HG03469 (cell line): ENCODE results near the gene LAMB3.
A peak's percentile ranks its signal among the peaks of the same experiment; 100 is the strongest.

Experiments
- ATAC-seq: cut with Tn5 transposase; IDR thresholded peaks from one replicate; pipeline ENCODE4 v1.9.1; 2021; ENCODE audit warnings: mild to moderate bottlenecking, moderate library complexity, moderate number of reproducible peaks; ENCODE audit not compliant: unreplicated experiment

Gene LAMB3

GRCh38 chr1:209619696-209620486 is 32.3 kb downstream of the LAMB3 start:
- ATAC-seq = no peak

GRCh38 chr1:209618756-209619420 is 33.3 kb downstream of the LAMB3 start:
- ATAC-seq = no peak

DNA sequence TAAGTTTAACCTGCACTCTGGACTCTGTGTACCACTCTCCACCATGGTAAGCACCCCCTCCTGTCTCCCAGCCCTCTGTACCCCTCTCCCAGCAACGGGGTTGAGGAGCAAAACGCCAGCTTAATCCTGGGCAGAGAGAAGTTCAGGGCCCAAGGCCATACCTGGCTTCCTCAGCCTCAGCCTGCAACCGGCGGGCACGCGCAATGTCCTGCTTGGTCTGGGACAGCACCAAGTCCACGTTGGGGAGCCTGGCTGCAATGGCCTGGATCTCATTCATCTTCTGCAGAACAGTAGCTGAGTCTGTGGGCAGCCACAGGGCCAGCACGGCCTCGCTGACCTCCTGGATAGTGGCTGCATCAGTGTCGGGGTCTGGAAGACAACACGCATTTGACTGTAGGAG is 33.9 kb downstream of the LAMB3 start:
- no peak for ATAC-seq

- no peak for ATAC-seq
Observed at GRCh38 chr1:209617755-209618154, 34.5 kb downstream of the LAMB3 start.

DNA sequence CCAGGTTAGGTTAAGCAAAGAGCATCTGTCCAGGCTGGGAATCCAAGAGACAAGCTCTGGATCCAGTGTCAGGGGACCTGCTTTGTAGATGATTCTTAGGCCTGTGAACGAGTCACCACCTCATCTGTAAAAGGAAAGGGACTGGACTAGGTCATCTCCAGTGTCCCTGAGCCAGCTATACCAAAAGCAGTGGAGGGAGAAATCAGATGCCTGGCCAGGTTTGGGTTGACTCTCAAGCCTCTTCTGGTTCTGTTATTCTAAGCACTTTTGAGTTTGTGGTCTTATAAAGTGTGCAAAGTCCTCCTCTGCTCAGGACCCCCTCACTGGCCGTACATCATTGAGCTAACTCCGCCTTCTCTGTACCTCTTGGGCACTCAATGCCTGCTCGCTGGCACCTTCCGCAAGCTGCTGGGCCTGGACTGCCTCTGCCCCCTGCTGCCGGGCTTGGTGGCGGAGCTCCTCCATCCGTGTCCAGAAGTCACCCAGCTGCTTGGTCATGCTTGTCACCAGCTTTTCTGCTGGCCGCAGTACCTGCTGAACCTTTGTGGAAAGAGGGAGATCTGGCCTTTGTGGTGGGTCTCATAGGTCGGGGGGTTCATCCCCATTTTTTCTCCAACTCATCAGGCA is 35.1 kb downstream of the LAMB3 start:
- no peak for ATAC-seq

- no peak for ATAC-seq
Observed at GRCh38 chr1:209616366-209617046, 35.7 kb downstream of the LAMB3 start.

DNA sequence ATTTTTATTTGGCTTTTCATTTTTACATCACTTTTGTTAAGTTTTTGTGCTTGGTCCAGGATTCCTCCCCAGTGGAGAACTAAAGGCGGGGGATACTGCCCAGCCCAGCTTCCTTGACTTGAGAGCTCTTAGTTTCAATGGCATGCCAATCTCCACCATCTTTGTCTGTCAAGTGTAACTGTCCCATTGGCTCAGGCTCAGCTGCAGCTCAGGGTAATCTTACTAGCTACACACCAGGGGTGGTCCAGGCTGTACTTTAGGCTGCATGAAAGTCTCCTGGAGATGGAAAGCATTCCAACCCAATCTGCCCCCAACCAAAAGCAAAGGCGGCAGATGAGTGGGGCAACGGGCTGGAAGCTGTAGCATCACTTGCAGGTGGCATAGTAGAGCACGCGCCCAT is 37.3 kb downstream of the LAMB3 start:
- ATAC-seq = no peak

GRCh38 chr1:209614151-209614420 is 38.1 kb downstream of the LAMB3 start:
- ATAC-seq = no peak

DNA sequence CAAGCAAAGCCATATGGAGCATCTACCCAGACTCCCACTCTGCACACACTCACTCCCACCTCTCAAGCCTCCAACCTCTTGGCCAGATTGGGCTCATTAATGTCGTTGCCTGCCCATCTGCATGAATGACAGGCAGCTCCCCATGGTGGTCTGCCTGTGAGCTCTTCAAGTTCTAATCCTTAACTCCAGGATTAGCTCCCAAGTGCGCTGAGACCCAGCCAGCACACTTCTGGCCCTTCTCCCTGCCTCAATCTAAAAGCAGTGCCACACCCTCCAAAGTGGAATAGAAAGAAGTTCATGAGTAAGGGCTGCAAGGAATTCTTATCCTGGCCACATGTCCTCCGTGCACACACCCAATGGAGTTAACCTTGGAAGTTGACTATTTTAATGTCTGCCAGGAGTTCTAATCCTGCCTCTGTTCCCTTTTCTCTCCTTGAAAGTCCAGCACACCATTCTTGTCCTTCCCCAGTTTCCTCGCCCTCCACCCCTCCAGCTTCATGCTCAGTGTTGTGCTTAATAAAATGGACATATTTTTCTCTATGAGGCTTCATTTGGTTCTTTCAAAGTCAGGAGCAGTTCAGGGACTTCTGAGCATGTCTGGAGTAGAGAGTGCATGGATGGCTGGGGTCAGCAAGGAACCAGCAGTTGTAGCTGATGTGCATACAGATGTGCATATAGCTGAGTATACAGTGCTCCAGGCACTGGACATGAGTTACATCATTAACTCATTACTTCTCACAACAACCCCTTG is 38.6 kb downstream of the LAMB3 start:
- ATAC-seq = no peak

- ATAC-seq = no peak
Observed at GRCh38 chr1:209612646-209613399, 39.4 kb downstream of the LAMB3 start.

DNA sequence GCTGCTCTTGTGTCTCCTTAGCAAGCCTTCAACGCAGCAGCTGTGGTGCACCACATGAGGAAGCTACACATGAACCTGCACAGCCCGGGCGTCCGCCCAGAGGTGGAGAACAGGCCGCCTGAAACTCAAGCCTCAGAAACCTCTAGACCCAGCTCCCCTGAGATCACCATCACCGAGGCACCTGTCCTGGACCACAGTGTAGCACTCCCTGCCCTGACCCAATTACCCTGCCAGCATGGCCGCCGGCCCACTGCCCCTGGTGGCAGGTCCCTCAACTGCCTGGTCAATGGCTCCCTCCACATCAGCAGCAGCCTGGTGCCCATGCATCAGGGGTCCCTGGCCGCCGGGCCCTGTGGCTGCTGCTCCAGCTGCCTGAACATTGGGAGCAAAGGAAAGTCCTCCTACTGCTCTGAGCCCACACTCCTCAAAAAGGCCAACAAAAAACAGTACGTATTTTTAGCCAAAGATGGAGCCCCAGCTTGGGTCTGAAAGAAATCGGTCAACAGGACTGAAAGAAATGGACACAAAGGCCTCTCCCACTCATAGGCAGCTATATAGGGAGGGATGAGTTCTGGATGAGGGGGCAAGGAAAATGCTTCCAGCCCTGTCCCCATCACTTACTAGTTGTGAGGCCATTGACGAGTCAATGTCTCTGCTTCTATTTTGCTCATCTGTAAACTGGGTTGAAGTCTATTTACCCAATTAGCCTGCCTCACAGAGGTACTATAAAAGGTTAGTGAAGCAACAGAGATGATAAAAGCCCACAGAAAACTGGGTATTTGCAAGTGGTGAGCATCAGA is 40.3 kb downstream of the LAMB3 start:
- no peak for ATAC-seq

DNA sequence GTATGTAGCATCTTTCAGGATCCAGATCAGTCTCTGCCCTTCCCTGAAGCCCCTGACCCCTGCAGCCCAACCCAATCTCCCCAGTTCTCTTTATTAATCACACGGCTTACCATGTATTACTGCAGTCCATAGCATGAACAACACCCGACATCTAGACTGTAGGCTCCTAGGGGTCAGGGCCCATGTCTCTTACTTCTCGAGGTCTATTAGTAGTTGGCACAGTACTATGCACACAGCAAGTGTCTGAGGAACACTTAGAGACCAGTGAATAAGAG is 41.7 kb downstream of the LAMB3 start:
- no peak for ATAC-seq

DNA sequence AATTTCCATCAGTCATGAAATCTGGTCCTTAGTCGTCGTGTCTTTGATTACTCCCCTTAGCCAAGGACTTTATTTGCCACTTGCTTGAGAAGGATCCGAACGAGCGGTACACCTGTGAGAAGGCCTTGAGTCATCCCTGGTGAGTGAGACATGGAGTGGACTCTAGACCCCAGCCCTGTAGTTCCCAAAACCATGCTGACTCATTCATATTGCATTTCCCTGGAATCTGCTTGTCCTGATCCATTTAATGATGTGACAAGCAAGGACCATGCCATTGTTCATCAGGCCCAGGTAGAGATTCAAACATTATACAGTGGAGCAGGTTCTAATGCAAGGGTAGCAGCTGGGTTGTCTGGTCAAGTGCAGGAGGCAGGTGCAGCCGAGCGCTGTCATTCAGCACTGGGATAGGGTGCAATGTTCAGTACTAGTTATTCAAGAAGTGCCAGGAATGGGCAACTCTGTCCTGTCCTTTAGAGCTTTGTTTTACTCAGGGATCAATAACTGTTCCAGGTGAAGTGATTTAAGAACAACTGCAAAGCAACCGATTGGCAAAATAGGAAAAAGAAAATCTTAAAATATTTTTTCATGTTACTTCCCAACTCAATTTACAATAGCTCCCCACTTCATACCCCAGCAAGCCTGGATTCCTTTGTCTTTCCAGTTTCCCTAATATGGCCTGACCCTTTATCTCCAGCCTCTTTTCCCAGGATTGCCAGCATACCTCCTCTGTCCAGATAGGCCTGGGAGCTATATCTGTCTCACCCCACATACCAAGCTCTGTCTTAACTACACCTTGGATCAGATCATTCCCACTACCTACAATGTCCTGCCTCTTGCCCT is 42.2 kb downstream of the LAMB3 start:
- no peak for ATAC-seq

GRCh38 chr1:209609041-209609790 is 43.0 kb downstream of the LAMB3 start:
- no peak for ATAC-seq

GRCh38 chr1:209607795-209608178 is 44.4 kb downstream of the LAMB3 start:
- no peak for ATAC-seq

DNA sequence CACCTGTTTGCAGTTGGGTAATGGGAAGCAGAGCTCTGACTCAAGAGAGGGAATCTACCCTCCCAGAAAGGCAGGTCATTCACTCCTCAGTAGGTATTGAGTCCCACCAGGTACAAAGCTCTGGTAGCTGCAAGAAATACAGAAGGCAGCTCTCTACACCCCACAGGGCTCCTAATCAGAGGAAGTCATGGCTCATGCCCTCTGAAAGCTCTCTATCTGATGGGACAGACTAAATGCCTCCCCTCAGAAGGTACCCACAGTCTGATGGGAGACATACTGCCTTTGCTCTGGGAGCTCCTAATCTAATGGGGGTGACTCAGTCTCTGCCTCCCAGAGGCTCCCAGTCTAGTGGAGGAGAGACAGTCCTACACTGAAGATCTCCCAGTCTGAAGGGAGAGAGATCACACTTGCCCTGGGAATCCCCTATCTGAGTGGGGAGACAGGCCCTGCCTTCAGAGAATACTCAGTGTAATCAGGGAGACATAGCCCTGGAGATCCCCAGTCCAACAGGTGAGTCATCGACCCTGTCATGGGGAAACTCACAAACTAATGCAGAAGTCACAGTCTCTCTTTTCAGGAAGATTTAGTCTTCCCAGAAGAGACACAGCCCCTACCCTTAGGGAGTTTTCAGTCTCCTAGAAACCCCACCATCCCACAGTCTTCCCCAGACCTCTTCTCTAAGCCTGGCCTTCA is 45.0 kb downstream of the LAMB3 start:
- ATAC-seq = peak; percentile 77

GRCh38 chr1:209603877-209604276 is 48.3 kb downstream of the LAMB3 start:
- no peak for ATAC-seq
